Measurements from ENCODE around the gene SPATA2L.

Gene SPATA2L

GRCh38 chr16:89661215-89661614 is 40.3 kb downstream of the SPATA2L start:
- peaks cover 11% of the 10 kb centered on the region for H3K9me3 ChIP-seq (ENCODE audit: low read length)
- no peaks in the 10 kb centered on the region for H3K27me3 ChIP-seq (ENCODE audit: insufficient read depth, low read length)
- peaks cover 48% of the 10 kb centered on the region for H3K36me3 ChIP-seq (ENCODE audit: insufficient read depth, low read length)
- no peak overlapping the region for H3K4me3 ChIP-seq (ENCODE audit: low read length)
- H2AFZ ChIP-seq (ENCODE audit: low read depth, low read length) = no peak overlapping the region
- peaks cover 13% of the 10 kb centered on the region for H3K4me1 ChIP-seq (ENCODE audit: insufficient read depth, low read length)

GRCh38 chr16:89660146-89660545 is 41.4 kb downstream of the SPATA2L start:
- Histone ChIP-seq H3K36me3 (ENCODE audit: insufficient read depth, low read length) (peaks cover 49% of the 10 kb centered on the region), H3K9me3 (ENCODE audit: low read length) (peaks cover 11% of the 10 kb centered on the region)

DNA sequence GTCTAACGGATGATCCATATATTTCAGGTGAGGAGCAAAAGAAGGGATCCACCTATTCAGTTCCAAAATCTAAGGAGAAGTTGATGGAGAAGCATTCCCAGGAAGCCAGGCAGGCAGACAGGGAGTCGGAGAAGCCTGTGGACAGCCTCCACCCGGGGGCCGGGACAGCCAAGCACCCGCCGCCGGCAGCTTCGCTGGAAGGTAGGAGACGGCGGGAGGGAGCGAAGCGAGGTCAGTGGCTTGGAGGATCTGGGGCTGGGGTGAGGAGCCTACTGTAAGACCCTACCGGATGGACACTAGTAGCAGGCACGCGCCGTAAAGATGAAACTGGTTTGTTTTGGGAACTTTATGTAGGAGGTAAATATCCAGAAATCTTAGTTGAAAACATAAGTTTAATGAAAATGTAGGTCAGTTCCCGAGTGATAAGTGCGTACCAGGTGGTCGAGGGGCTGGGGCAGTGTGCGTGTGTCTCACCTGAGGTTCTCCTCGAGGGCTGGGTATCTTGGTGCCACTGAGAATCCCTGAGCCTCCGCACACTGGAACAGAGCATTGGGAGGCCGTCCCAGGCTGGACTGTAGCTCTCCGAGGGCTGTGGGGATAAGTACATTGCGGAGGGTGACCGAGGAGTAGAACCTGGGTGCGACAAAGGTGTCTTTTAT is 43.2 kb downstream of the SPATA2L start:
- peaks cover 3% of the 10 kb centered on the region for H3K9me3 ChIP-seq (ENCODE audit: low read length)
- H3K4me1 ChIP-seq (ENCODE audit: insufficient read depth, low read length) = peaks cover 13% of the 10 kb centered on the region
- peak overlapping the region; percentile 77 for H2AFZ ChIP-seq (ENCODE audit: low read depth, low read length)
- no peaks in the 10 kb centered on the region for H3K27me3 ChIP-seq (ENCODE audit: insufficient read depth, low read length)
- peaks cover 43% of the 10 kb centered on the region for H3K36me3 ChIP-seq (ENCODE audit: insufficient read depth, low read length)
- H3K4me3 ChIP-seq (ENCODE audit: low read length) = peak overlapping the region; percentile 92

More at GRCh38 chr16:89660146-89660545, 41.4 kb downstream of the SPATA2L start:
- H3K27me3 ChIP-seq (ENCODE audit: insufficient read depth, low read length) = no peaks in the 10 kb centered on the region
- peaks cover 13% of the 10 kb centered on the region for H3K4me1 ChIP-seq (ENCODE audit: insufficient read depth, low read length)
- H2AFZ ChIP-seq (ENCODE audit: low read depth, low read length) = no peak overlapping the region
- H3K4me3 ChIP-seq (ENCODE audit: low read length) = no peak overlapping the region

GRCh38 chr16:89657442-89658220 is 43.9 kb downstream of the SPATA2L start, which contains the start of the genes CHMP1A and SPATA33:
CHMP1A (minus strand) TSS chr16:89657708; CDS start chr16:89657588, 120 bp downstream.
SPATA33 (plus strand) TSS chr16:89657836; CDS start chr16:89657912, 76 bp downstream.
- peaks cover 40% of the 10 kb centered on the region for H3K36me3 ChIP-seq (ENCODE audit: insufficient read depth, low read length)
- H3K4me1 ChIP-seq (ENCODE audit: insufficient read depth, low read length) = peaks cover 13% of the 10 kb centered on the region
- peak within 1 kb of the TSS; percentile 92 for H3K4me3 ChIP-seq (ENCODE audit: low read length)
- peak within 1 kb of the TSS; percentile 77 for H2AFZ ChIP-seq (ENCODE audit: low read depth, low read length)
- H3K27me3 ChIP-seq (ENCODE audit: insufficient read depth, low read length) = no peaks in the 10 kb centered on the region
- H3K9me3 ChIP-seq (ENCODE audit: low read length) = peaks cover 3% of the 10 kb centered on the region

DNA sequence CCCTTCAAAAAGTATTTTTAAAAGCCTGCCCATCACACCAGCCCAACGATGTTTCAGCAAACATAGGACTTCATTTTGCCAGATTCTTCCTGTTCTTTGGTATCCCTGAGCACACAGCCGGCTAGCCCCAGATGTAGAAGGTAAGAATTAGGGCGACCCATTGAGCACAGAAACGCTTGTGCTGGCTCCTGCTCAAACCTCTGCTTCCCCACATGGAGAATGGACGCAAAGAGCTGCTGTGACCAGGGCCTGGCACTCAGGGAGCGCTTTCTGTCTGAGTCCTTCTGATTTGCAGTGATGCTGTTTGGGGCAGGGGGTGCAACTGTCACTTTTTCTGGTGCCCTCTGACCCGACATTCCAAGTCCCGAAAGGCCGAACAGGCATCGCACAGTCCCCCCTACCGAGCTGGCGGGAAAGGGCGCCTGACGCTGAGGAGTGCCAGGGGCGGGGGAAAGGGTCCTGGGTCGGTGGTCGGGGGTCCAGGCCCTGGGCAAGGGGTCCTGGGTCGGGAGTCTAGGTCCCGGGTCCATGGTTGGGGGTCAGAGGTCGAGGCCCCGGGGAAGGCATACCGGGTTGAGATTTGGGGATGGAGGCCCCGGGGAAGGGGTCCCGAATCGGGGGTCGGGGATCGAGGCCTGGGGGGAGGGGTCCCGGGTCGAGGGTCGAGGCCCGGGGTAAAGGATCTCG is 44.9 kb downstream of the SPATA2L start:
- H3K9me3 ChIP-seq (ENCODE audit: low read length) = peaks cover 3% of the 10 kb centered on the region
- no peak overlapping the region for H2AFZ ChIP-seq (ENCODE audit: low read depth, low read length)
- H3K27me3 ChIP-seq (ENCODE audit: insufficient read depth, low read length) = no peaks in the 10 kb centered on the region
- peaks cover 13% of the 10 kb centered on the region for H3K4me1 ChIP-seq (ENCODE audit: insufficient read depth, low read length)
- peaks cover 38% of the 10 kb centered on the region for H3K36me3 ChIP-seq (ENCODE audit: insufficient read depth, low read length)
- peak overlapping the region; percentile 92 for H3K4me3 ChIP-seq (ENCODE audit: low read length)

DNA sequence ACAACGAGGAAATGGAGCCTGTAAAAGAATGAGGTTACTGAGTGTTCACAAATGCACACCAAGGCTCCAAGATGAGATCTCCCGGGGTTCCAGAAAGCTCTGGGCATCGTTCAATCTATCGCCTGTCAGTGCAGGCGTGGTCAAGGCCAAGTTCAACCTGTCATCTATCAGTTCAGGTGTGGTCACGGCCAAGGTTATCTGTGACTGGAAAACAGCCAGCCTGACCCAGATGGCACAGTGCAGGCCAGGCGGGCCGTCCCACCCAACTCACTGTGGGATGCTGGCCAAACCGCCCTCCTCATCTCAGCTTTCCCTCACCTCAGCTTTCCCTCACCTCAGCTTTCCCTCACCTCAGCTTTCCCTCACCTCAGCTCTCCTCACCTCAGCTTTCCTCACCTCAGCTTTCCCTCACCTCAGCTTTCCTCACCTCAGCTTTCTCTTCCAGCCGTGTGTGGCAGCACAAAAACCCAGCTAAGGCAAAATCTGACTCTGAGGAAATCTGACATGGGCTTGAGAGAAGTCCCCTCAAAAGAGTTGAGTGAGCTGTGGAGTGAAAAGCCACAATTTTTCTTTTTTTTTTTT is 46.4 kb downstream of the SPATA2L start:
- Histone ChIP-seq H2AFZ (ENCODE audit: low read depth, low read length) (no peak overlapping the region), H3K36me3 (ENCODE audit: insufficient read depth, low read length) (peaks cover 32% of the 10 kb centered on the region), H3K9me3 (ENCODE audit: low read length) (no peaks in the 10 kb centered on the region), H3K4me1 (ENCODE audit: insufficient read depth, low read length) (peaks cover 13% of the 10 kb centered on the region), H3K27me3 (ENCODE audit: insufficient read depth, low read length) (no peaks in the 10 kb centered on the region), H3K4me3 (ENCODE audit: low read length) (no peak overlapping the region)

GRCh38 chr16:89653656-89654295 is 47.7 kb downstream of the SPATA2L start:
- Histone ChIP-seq H3K9me3 (ENCODE audit: low read length) (no peaks in the 10 kb centered on the region), H2AFZ (ENCODE audit: low read depth, low read length) (no peak overlapping the region), H3K36me3 (ENCODE audit: insufficient read depth, low read length) (peaks cover 35% of the 10 kb centered on the region), H3K4me3 (ENCODE audit: low read length) (no peak overlapping the region), H3K4me1 (ENCODE audit: insufficient read depth, low read length) (peaks cover 8% of the 10 kb centered on the region), H3K27me3 (ENCODE audit: insufficient read depth, low read length) (no peaks in the 10 kb centered on the region)

- Histone ChIP-seq H3K4me1 (ENCODE audit: insufficient read depth, low read length) (peaks cover 4% of the 10 kb centered on the region), H3K9me3 (ENCODE audit: low read length) (no peaks in the 10 kb centered on the region), H3K4me3 (ENCODE audit: low read length) (no peak overlapping the region), H3K36me3 (ENCODE audit: insufficient read depth, low read length) (peaks cover 45% of the 10 kb centered on the region), H3K27me3 (ENCODE audit: insufficient read depth, low read length) (no peaks in the 10 kb centered on the region), H2AFZ (ENCODE audit: low read depth, low read length) (no peak overlapping the region)
Measured at GRCh38 chr16:89651584-89651983, 49.9 kb downstream of the SPATA2L start.

- Histone ChIP-seq H2AFZ (ENCODE audit: low read depth, low read length) (no peak overlapping the region), H3K9me3 (ENCODE audit: low read length) (no peaks in the 10 kb centered on the region), H3K4me3 (ENCODE audit: low read length) (no peak overlapping the region), H3K36me3 (ENCODE audit: insufficient read depth, low read length) (peaks cover 58% of the 10 kb centered on the region), H3K27me3 (ENCODE audit: insufficient read depth, low read length) (no peaks in the 10 kb centered on the region), H3K4me1 (ENCODE audit: insufficient read depth, low read length) (no peaks in the 10 kb centered on the region)
Measured at GRCh38 chr16:89646906-89647305, 54.6 kb downstream of the SPATA2L start.

All from neuron (in vitro differentiated cells).